ENCODE data around the gene GTF2F1.
"Not testable (repeated sequence)": the region's sequence is repeated elsewhere in the genome, so short reads cannot be mapped to it uniquely, and the experiment has no call there.

Gene GTF2F1

DNA sequence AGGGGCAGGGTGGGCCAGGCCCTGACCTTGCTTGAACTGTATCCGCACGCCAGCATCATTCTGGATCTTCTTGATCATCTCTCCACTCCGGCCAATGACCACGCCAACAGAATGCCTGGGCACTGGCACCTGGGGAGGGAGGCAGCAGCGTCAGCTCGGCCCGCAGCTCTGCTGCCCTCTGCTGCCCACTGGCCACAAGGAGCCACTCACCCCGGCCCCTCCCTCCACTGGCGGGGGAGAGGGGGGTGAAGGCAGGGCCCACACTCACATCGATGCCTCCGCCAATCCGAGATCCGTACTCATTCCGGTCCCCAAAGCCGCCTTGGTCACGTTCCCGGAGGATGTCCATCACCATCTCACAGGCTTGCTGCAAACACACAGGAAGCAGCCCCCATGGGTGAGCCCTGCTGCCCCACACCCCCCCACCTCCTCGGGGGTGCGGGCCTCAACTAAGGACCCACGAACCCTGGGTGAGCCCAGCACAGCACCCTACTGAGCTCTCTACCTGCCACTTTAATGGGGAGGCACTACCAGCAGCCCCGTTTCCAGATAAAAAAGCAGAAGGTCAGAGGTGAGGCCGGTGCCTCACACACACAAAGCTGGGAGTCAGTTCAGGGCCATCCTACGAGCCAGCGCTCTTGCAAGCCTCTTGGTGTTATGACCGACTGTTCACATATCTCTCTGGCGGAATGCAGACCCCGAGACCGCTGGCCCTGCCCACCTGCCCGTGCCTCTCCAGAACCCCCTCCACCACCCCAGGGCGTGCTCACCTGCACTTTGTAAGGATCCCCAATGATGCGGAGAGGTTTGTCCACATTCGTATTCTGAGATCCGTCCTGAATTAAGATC lies 25.0 kb upstream of the GTF2F1 start:
- no peak for DNase-seq

GRCh38 chr19:6416658-6417405 lies 23.9 kb upstream of the GTF2F1 start:
- DNase-seq, result no peak

DNA sequence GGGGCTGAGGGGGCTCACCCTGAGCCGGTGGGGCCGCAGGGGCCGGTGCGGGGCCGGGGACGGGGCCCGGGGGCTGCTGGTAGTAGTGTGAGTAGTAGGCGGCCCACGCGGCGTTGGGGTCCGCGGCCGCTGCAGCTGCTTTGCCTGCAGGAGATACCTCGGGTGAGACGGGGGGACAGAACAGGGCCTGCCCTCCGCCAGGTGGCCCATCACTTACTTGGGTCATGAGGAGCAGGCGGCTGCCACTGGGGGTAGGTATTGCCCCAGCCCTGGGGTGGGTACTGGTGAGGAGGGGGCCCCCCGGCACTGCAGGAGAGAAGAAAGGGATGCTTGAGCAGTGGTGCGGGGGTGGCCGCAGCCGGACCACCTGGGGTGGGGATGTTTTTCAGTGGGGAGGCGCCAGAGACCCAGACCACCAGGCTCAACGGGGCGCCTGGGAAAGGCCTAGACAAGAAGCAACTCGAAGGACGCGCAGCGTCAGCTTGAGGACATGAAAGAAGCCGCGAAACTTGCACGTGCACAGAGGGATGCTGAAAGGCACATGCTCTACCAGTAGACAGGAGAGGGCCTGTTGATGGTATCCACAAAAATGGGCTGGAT lies 22.7 kb upstream of the GTF2F1 start:
- DNase-seq, result no peak

- no peak for DNase-seq
Measured at GRCh38 chr19:6414793-6415590, 22.0 kb upstream of the GTF2F1 start.

DNA sequence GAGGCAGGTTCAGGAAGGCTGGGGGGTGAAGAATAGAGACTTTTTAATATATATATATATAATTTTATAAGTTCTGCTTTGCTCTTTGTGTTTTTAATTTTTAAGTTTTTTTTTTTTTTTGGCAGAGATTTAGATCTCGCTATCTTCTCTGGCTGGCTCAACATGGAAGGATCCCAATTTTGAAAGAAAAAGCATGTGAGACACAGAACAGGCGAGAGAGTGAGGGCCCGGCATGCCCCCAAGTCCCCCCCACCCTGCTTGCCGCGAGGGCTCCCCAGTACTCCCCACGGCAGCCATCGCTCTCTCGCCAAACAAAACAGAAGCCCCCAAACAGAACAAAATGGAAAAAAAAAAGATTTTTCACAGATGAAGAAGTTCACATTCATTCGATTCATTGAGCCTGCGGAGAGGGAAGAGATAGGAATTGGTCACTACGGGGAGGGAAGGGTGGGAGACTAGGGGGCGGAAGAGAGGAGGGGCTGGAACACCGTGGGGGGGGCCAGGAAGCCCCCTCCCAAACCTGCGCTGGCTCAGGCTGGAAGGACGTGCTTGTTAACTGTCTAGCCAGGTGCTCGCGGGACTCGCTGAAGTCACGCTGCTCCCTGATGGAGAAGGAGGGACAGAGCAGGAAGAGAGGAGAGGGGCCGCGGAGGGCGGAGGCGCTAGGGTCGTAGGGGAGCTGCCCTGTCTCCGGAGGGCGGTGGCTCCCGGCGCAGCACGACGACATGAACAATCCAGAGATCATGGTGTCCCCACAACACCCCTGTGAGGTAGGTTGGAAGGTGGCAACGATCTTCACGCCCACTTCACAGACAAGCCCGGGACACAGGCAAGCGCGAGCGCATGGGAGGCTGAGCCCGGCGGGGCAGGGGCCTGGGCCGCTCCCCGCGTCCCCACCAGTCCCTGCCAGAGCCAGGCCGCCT lies 21.0 kb upstream of the GTF2F1 start:
- no peak for DNase-seq

- no peak for DNase-seq
Measured at GRCh38 chr19:6413291-6413690, 20.3 kb upstream of the GTF2F1 start.

GRCh38 chr19:6412447-6413091 lies 19.6 kb upstream of the GTF2F1 start:
- DNase-seq, result peak; percentile 53

GRCh38 chr19:6412061-6412446 lies 19.1 kb upstream of the GTF2F1 start:
- DNase-seq, result no peak

- no peak for DNase-seq
Measured at GRCh38 chr19:6409346-6409745, 16.4 kb upstream of the GTF2F1 start.

- DNase-seq, result no peak
Measured at GRCh38 chr19:6406401-6406800, 13.4 kb upstream of the GTF2F1 start.

- DNase-seq, result no peak
Measured at GRCh38 chr19:6402837-6403608, 10.1 kb upstream of the GTF2F1 start.

DNA sequence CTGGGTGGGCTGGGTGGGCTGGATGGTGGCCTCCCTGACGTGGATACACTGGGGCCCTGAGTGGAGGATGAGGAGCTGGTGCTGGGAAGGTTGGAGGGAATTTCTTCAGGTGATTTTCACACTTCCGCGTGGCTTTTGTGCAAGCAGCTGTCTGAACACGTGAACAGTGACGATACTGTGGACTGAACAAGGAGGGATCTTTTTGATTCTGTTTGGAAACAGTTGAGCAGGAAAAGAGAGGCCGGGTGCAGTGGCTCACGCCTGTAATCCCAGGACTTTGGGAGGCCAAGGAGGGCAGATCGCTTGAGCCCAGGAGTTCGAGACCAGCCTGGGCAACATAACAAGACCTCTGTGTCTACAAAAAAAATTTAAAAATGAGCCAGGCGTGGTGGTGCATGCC lies 9.1 kb upstream of the GTF2F1 start:
- no peak for DNase-seq

DNA sequence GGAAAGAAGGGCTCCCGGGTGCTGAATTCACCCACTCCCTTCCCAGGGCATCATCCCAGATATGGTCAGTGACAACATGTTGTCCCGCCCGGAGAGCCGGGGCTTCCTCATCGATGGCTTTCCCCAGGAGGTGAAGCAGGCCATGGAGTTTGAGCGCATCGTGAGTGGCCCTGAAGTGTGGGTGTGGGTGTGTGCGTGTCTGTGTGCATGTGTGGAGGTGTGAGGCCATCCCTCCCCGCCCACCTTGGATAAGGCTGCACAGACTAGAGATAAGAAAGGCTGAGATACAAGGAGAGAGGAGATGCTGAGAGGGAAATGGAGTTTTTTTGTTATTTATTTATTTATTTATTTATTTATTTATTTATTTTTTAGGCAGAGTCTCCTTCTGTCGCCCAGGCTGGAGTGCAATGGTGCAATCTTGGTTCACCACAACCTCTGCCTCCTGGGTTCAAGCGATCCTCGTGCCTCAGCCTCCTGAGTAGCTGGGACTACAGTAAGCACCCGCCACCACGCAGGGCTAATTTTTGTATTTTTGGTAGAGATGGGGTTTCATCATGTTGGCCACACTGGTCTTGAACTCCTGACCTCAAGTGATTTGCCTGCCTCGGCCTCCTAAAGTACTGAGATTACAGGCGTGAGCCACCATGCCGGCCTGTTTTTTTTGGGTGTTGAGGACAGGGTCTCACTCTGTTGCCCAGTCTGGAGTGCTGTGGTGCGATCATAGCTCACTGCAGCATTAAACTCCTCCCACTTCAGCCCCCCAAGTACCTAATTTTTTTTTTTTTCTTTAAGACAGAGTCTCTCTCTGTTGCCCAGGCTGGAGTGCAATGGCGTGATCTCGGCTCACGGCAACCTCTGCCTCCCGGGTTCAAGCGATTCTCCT lies 7.3 kb upstream of the GTF2F1 start:
- DNase-seq, result not testable (repeated sequence)

GRCh38 chr19:6396305-6396704 lies 3.3 kb upstream of the GTF2F1 start:
- DNase-seq, result no peak

GRCh38 chr19:6394831-6395230 lies 1.9 kb upstream of the GTF2F1 start:
- no peak for DNase-seq

DNA sequence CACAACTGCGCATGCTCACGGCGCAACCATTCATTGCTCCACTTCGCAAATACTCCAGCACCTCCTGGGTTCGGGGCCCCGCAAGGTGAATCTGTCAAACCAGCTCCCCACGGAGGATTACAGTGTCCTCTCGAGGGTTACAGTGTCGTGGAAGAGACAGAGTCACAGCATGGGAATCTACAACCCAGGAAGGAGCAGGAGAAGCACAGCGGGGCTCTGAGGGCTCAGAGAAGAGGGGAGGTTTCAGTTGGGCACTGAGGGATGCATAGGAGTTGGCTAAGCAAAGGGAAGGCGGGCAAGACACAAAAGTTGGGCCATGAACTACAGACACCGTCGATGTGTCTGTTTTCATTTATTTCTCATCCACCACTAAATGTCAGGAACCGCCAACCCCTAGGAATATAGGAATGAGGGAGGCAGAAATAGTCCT lies 1.0 kb upstream of the GTF2F1 start:
- peak; percentile 83 for DNase-seq

GRCh38 chr19:6392221-6393073 lies 517 bp downstream of the GTF2F1 start:
- DNase-seq, result no peak

DNA sequence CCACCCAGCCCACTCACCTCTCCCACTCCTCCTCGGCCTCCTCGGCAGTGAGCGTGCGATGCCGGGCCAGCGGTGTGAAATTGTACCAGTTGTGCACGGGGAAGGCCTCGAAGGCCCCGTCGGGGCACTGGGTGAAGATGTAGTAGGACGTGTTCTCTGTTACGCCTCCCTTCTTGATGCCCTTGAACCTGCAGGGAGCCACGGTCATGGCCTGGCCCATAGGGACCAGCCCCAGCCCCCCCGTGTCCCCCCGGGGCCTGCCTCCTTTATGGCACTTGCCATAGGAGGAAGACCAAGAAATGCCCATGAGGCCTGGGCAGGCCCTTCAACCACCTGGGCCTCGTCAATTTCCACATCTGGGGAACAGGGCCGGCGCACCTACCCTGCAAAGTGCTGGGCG lies 5.6 kb downstream of the GTF2F1 start:
- DNase-seq, result no peak

Data from activated CD4-positive, alpha-beta T cell treated with anti-CD3 and anti-CD28 coated beads, Interleukin-10, Interleukin-2, amounts not matched to agents 100 ng/mL and 50 ng/mL, durations not matched to agents 16 hours and 8 hours (primary cell).